ENCODE results near the gene SORCS2.
A peak's percentile ranks its signal among the peaks of the same experiment; 100 is the strongest.

The SORCS2 gene

GRCh38 chr4:7330031-7330596 is 137.8 kb downstream of the SORCS2 start:
- DNase-seq (ENCODE audit: extremely low read depth, low read depth): no peak
- TF ChIP-seq CTCF (IDR thresholded peaks at IDR 0.05; ENCODE audit: low read depth, low read length): no peak

DNA sequence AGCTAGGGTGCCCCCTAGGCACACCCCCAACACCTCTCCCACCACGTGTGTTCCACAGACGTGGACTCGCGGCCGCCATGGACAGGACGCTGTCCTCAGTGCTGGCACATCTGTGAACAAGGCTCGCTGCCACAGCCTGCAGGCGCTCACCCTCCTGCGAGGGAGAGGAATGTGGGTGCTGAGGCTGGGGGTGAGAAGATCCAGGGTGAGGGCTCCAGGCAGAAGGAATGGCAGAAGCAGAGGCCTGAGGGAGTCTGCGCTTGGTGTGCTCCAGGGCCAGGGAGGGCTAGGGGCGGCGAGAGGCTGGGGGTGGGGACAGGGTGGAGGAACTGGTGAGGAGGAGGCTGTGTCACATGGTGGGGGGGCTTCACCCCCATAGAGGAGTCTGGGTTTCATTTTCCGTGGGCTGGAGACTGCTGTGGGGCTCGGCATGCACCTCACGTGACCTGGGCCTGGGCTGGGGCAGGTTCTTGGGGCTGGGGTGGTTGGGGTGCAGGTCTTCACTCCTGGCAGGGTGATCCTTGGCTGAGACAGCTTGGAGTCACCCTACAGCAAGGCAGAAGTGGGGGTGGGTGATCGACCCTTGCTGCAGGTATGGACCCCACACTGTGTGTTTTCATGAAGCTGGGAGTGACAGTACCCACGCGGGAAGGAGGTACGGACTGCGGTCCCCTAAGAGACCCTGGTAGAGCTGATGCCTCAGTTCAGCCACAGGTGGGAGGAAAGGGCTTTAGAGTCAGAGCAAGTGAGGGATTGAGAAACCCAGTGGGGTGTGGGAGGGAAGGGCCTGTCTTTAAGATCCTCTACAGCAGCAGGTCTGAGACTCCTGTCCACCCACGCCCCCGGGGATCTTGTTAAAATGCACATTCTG is 138.7 kb downstream of the SORCS2 start:
- no peak for TF ChIP-seq CTCF (IDR thresholded peaks at IDR 0.05; ENCODE audit: low read depth, low read length)
- no peak for DNase-seq (ENCODE audit: extremely low read depth, low read depth)

DNA sequence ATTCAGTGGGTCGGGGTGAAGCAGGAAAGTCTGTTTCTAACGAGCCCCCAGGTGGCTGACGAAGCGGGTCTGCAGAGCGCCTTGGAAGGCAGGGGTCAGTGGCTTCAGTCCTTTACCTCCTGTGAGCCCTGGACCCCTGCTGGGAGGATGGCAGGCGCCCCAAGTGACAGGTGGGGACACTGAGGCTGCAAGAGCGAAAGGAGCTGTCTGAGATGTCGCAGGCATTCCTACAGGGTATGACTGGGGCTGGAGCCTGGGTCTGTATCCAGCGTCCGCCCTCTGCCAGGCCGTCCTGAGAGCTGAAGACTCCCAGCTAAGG is 139.3 kb downstream of the SORCS2 start:
- DNase-seq (ENCODE audit: extremely low read depth, low read depth): no peak
- TF ChIP-seq CTCF (IDR thresholded peaks at IDR 0.05; ENCODE audit: low read depth, low read length): no peak

GRCh38 chr4:7332216-7333023 is 140.1 kb downstream of the SORCS2 start:
- no peak for TF ChIP-seq CTCF (IDR thresholded peaks at IDR 0.05; ENCODE audit: low read depth, low read length)
- DNase-seq (ENCODE audit: extremely low read depth, low read depth): no peak

DNA sequence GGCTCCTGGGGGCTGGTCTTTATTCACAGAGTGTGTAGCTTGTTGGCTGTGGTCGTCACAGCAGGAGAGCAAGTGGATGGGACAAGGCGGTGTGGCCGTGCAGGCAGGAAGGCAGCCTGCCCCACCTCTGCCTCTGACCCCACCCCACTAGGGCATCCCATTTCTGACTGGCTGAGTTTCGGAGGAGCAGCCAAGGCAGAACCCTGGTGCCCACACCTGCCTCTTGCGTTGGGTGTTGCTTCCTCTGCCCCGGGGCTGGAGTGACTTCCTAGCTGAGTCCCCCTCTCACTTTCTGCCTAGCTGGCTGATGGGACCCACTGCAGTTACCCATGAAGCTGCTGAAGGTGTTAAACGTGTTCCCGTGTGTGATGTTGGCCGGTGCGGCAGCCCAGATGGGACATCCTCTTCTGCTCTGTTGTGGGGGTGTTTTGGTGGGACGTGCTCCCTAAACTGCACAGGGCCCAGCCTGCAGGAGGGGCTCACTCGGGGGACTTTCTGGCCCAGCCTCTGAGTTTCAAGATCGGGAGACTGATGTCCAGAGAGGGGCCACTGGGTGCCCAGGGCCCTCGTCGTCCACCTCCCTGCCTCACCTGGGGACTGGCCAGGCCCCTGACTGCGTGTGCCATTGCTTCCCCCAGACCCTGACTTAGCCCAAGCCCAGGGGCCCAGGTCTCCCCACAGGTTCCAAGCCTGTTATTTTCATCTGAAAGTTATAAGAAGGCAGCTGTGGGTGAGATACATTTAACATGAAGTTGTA is 140.9 kb downstream of the SORCS2 start:
- no peak for DNase-seq (ENCODE audit: extremely low read depth, low read depth)
- TF ChIP-seq CTCF (IDR thresholded peaks at IDR 0.05; ENCODE audit: low read depth, low read length): no peak

DNA sequence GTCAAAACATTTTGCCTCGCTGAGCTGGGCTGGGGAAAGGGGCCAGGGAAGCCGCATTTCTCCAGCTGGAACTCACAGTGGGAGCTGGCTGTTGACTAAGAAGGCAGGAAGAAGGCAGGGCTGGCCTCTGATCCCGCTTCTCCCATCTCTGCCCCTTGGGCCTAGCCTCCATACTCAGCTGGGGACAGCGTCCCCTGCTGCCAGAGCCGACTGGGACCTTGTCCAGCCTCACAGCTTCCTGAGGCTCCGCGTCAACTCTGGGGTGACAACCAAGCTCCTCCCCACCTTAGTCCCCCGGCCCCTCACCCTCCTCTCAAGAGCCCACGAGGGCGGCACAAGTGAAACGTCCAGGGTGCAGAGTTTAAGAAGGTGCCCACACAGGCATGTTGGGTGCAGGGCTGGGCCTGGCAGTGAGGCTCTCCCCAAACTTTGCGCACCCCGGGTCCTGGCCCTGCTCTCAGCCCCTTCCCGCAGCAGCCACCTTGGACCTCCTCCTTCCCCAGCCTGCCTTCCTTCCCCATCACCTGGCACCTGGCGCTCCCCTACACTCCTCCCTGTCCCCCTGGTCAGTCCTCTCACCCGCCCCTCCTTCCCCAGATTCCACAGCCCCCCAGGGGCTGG is 141.6 kb downstream of the SORCS2 start:
- DNase-seq (ENCODE audit: extremely low read depth, low read depth): no peak
- TF ChIP-seq CTCF (IDR thresholded peaks at IDR 0.05; ENCODE audit: low read depth, low read length): peak; percentile 4; the same call in 1 of the 2 replicates

Measured in AG09319 (cell line).